Measurements from ENCODE around the gene VAMP2.

VAMP2 gene

DNA sequence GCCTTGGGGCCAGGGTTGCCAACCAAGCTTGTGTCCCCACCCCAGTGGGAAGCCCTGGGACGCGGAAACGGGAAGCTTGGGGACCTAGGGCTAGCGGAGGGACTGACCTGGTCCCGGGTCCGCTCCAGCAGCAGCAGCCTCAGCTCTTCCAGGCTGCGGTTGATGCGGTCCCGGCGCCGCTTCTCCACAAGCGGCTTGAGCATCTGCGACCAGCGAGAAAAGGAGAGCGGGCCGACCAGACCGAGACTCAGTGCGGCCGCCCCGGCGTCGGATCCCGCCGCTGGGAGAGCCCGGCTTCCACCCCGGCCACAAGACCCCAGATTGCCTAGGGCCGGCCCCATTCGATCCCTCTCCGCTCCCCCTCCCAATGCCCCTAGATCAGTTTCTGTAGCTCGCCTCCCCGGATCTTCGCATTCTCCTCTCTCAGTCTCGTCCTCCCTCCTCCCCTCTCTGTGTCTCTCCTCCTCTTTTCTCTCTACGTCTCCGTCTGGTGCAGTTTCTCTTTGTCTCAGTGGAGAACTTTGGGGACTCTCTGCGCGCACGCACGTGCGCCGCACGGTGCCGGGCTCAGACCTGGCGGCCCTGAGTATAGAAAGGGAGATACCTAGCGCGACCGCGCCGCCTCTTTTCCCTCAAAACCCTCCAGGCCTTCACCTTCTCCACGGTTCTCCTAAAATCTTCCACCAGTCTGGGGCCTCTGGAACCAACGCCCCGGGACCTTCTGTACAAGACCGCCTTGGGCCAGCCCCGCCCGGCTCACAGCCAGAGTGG, 39.6 kb downstream of the VAMP2 start:
- peak; percentile 44 for DNase-seq (ENCODE audit: low read depth)

DNA sequence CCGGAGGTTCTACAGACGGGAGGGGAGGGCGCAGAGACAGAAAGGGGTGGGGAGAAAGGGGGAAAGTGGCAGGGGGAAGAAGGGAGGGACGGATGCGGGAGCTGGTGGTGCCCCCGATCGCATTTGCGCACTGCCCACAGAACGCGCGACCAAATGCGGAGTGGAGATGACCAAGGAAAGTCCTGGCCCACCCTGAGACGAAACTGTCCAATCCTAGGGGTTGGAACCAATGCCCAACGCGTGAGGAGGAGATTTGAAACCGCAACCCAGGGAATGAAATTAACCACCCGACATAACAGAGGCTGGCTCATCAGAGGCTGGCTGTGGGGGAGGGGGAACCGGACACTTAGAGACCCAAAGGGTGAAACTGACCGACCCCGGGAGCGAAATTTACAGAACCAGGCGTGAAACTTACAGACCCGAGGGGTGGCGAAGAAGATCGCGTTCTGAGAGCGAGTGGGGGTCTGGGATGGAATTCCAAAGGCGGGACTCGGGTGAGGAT, 40.3 kb downstream of the VAMP2 start:
- DNase-seq (ENCODE audit: low read depth) = peak; percentile 62

DNA sequence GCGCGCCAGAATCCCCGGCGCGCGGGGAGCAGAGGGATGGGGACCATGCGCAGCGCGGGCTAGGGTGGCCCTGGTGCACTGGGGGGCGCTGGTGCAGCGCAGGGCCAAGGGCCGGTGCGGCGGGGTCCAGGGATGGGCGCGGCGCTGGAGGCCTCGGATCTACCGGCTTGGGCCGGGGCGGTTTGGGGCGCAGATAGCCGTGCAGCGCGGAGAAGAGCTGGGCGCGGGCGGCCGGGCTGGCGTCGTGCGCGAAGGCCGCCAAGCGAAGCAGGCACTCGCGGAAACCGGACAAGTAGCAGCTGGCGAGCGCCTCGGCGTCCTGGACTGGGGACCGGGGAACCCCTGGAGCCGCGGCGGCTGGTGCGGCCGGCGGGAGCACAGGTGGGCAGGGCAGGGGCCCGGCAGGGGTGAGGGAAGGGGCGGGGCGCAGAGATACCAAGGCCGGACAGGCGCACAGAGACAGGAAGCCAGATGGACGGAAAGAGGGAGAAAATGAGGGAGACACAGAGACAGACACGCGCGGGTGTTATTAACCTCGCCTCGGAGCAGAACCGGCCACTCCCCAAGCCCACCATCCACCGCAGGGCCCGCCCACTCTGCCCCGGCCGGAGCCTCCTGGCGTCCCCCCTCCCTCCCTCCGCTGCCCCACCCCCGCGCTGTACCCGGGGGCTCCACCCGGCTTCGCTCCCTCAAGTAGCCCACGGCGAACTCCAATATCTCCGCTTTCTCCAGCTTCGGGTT, 40.9 kb downstream of the VAMP2 start:
- peak; percentile 70 for DNase-seq (ENCODE audit: low read depth)

DNA sequence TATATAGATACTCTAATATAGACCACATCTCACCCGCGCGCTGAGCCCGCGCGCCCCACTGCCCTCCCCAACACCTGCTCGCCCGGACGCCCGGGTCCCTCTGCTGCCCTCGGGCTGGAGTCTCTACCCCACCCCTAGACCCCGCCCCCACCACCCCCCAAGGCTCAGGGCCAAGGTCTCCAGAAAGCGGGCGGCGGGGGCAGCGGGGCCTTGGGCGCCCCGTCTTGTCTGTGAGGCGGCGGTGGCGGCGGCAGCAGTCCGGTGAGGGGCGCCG, 41.4 kb downstream of the VAMP2 start:
- DNase-seq (ENCODE audit: low read depth) = no peak

DNA sequence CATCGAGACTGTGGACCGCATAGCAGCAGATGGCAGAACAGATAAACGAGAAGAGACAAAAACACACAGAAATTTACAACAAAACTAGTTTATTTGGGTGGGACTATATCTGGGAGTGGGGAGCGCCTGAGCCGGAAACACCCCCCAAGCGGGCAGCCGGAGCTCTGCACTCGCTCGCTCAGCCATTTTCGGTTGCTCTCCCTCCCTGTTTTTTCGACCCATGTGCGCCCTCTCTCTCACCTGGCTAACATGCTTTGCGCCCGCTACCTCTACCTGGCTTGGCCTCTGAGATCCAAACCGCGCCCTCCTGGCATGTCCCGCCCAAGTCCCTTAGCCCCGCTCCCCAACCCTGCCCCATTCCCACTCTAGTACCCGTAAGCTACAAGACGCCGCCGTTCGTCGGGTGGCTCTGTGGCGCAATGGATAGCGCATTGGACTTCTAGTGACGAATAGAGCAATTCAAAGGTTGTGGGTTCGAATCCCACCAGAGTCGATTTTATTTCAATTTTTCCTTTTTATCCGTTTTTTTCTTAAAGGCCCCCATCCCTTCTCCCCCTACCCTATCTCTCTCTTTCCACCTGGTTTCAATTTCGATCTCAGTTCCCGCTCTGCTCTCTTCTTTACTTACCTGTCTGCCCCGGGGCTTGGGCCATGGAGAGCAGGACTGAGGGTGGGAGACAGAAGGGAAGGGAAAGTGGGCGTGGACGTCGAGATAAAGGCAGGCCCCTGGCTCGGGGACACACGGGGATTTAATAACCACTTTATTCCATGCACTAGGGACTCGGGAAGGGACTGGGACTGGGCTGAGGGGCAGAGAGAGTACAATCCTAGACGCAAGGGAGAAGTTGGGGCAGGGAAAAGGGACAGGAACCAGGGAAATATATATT, 42.0 kb downstream of the VAMP2 start:
- peak; percentile 79 for DNase-seq (ENCODE audit: low read depth)

DNA sequence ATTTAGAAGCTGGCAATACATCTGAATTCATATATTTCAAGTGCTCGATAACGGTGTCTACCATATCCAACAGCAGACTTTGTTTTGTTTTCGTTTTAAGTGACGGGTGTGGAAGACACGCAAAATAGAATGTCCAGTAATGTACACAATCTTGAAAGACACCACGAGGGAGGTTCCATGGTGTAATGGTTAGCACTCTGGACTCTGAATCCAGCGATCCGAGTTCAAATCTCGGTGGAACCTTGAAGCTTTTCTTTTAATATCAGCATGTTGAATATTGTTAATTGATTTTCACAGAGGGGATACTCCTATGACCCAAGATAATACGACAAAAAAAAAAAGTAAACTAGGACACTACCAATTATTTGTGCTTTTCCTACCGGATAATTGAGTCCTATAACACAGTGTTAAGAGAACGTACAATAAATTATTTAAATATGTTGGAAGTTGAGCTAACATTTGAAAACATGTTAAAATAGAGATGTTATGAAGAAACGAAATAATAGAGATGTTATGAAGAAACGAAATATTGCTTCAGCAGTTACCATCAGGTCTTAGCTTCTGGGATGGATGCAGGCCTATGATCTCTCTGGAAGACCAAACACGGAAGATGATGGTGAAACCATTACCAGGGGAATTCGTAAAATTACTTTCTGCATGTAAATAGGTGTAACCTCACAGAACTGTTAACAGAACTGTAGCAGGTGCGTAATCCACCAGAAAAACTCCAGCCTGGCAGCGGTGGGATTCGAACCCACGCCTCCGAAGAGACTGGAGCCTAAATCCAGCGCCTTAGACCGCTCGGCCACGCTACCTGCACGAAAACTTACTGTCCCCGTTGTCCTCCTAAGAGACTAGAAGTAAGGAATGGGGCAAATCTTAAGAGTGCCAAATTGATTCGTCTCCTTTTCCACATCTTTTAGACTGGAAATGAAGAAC, 42.9 kb downstream of the VAMP2 start:
- peak; percentile 91 for DNase-seq (ENCODE audit: low read depth)

DNA sequence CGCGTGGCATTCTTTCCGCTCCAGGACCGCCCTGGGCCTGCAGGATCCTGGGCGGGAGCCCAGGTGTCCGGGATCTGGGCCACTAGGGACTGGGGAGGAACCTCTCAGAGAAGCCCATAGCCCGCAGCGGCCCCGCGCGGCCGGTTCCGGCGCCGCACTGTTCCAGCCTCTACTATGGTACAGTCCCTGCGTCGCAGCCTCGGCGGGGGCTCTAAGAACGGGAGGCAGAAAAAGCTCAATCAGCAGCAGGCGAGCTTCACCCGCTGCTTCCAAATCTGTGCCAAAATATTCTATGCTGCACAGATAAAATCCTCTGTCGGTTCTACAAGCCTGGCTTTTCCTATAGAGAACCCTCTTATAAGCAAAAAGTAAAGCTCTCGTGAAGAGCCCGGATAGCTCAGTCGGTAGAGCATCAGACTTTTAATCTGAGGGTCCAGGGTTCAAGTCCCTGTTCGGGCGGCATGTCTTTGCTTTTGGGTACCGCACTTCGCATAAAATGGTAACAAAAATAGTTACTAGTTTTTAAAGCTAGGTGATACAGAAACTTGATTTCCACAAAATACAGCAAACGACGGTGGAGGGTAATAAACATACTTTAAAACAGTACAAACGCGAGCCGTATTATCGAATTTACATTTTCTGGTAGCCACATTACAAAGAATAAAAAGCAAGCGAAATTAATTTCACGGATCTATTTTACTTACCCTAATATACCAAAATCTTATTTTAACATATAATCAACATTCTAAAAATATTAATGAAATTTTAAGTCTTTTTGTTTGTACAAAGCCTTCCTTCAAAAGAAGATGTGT, 43.8 kb downstream of the VAMP2 start:
- DNase-seq (ENCODE audit: low read depth) = peak; percentile 85

DNA sequence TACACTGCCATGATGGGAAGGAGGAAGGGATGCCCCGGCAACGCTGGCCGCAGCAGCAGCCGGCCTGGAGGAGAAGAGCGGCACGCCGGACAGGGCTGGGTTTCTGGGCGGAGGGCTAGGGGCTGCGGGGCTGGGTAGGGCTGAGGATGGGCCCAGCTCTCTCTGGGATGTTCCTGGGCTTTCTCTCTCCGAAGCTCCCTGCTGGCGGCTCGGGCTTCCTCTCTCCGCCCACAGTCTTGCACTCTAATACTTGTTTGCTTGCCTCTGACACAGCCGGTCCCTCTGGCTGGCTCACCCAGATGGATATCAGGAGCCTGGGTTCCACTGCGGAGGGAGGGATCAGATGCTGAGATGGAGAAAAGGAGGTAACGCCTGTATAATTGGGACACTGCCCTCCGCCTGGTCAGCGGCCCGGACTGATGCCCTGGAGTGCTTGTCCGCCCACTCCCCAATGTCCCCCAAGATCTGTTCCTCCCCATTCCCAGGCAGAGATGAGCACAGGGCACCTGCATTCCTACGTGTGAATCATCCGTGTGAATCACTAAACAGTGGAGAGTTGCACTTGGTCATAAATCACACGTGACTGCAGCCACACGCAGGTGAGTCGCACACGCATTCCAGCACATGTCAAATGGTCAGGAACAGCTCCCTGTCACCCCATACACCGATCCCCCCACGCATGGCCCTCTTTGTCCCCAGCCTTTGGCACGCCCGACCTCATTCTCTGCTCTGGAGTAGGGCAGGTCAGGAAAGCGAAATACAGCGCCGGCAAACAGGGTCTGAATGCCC, 44.6 kb downstream of the VAMP2 start, which contains the start of gene ALOXE3:
ALOXE3 (minus strand) TSS at position 535 of the 789 bp plus-strand sequence; CDS start at position 11, 524 bp downstream.
- peak; percentile 78 for DNase-seq (ENCODE audit: low read depth)

DNA sequence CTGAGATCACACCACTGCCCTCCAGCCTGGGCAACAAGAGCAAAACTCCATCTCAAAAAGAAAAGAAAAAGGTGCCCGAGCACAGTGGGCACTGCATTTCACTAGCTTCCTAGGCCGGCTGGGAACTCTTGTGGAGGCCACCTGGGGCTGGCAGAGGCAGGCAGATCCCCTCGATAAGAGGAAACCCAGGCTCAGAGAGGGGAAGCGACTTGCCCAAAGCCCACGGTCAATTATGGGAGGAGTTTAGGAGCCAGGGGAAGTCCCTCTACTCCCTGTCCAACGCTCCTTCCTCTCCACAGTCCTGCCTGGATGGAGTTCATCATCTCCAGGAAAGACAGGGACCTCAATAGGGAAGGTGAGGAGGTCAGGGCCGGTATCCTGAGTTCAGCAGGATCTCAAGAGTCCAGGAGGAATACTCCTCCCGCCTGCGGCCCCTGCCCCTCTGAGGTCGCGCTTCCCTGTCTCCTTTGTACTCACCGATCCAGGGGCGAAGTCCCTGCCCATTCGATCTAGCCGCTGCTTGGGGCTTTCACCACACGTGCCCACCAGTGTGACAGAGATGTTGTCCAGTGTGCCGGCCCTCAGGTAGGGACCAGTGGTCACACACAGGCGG, 45.3 kb downstream of the VAMP2 start:
- DNase-seq (ENCODE audit: low read depth) = no peak

DNA sequence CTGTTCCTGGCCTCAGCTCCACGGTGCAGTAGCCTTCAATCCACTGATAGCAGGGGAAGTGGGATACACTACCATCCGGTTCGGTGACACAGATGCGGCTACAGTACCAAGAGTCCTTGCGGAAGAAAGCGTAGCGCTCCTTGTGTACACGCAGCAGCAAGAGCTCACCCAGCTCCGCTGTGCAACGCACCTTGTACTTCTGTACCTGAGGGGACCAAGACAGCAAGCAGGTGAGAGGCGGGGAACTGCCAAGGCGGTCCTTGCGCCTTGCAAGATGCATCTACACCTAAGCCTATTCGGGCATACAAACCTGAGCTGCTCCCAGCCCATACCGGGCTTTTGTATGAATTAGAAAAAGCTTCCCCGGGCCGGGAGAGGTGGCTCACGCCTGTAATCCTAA, 46.0 kb downstream of the VAMP2 start:
- DNase-seq (ENCODE audit: low read depth) = no peak

DNA sequence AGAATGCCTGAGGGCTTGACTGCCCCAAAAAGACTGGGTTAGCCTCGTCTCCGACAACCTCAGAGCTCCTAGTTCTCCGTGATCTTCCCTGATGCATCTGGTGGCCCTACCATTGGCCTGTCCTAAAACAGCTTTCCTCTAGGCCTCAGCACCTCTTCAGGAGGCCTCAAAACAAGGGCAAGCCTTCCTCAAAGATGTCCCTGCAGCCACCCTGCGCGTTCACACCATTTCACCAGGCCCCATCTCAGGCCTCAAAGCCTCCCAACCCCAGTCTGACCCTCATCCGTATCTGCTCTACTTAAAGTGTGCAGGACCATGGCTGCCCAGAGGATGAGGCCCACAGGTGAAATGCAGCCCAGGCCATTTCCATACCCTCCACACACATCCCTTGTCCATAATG, 51.8 kb downstream of the VAMP2 start:
- no peak for DNase-seq (ENCODE audit: low read depth)

DNA sequence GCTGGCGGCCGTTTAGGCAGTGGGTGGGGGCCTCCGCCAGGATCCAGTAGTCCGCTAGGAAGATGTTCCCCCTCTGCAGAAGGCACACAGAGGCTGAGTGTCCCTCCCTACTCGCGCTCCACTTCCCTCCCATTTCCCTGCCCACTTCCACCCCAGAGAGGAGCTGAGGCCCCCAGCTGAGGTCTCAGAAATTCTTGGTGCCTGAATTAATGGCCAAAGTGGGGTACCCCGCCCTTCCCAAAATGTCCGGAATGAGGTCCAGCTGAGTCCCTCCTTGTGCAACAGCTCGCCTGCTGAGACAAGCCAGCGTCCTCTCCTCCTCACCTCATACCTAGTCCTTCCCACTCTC, 52.3 kb downstream of the VAMP2 start:
- no peak for DNase-seq (ENCODE audit: low read depth)

DNA sequence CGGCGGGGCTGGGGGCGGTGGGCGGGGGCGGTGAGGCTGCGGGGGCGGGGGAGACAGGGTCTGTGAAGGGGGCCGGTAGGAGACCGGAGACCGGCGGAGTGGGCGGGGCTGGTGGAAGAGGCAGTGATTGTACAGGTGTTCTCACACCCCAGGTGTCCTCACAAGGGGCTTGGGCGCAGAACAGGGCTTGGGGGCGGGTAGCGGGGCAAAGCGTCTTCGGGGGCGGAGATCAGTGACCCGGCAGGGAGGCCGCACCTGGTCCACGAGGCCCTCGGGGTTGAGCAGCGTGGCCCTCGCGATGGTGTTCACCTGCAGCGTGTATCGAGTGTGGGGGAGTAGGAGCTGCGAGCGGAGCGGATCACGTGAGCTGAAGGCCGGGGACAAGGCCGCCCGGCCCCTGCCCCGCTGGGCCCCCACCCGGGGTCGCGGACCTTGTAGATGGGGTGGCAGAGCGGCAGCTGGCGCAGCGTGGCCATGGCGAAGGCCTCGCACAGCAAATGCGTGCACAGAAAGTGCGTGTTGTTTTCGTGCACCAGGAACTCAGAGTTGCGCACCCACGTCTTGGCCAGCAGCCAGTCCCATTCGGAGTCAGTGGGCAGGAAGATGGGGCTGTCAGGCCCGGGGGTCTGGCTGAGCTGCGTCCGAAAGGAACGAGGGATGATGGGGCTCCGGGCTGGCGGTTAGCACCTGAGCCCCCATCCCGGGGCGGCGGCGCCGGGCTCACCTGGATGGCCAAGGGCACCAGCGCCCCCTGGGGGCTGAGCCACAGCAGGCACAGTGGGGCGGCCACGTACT, 52.9 kb downstream of the VAMP2 start:
- peak; percentile 33 for DNase-seq (ENCODE audit: low read depth)
